Stimulated activated CD4-positive, alpha-beta T cell treated with anti-CD3 and anti-CD28 coated beads, Interleukin-2, amount 100 ng/mL, for 4 hours (primary cell): ENCODE results near the gene RDH16.

Experiments used
- DNase-seq: peaks from one replicate; pipeline ENCODE4 v3.0.0-alpha.2; 2020; ENCODE audit warnings: low read depth

The RDH16 gene

GRCh38 chr12:56957229-56958052, at the start of gene RDH16:
TSS of gene RDH16 (minus strand) at chr12:56957608. CDS start at chr12:56957462, 146 bp downstream.
- DNase-seq, result no peak

GRCh38 chr12:57006809-57007475, 49.5 kb upstream of the RDH16 start:
- peak; percentile 36 for DNase-seq

- DNase-seq, result peak; percentile 27
Measured at GRCh38 chr12:57005980-57006808, 48.8 kb upstream of the RDH16 start, which contains the start of gene ZBTB39. TSS of gene ZBTB39 (minus strand) at chr12:57006546. CDS start at chr12:57004917, 1,629 bp downstream.

GRCh38 chr12:57004651-57005050, 47.2 kb upstream of the RDH16 start:
- DNase-seq, result no peak

GRCh38 chr12:57003395-57003794, 46.0 kb upstream of the RDH16 start:
- DNase-seq, result no peak

GRCh38 chr12:57001448-57001906, 44.1 kb upstream of the RDH16 start:
- DNase-seq, result peak; percentile 76

GRCh38 chr12:57000393-57000792, 43.0 kb upstream of the RDH16 start:
- DNase-seq, result no peak

GRCh38 chr12:56999456-56999855, 42.0 kb upstream of the RDH16 start:
- DNase-seq, result no peak

- DNase-seq, result no peak
Measured at GRCh38 chr12:56998981-56999380, 41.6 kb upstream of the RDH16 start.

- no peak for DNase-seq
Measured at GRCh38 chr12:56998316-56998715, 40.9 kb upstream of the RDH16 start.

- no peak for DNase-seq
Measured at GRCh38 chr12:56996793-56997545, 39.6 kb upstream of the RDH16 start.

- DNase-seq, result no peak
Measured at GRCh38 chr12:56995930-56996496, 38.6 kb upstream of the RDH16 start.

- no peak for DNase-seq
Measured at GRCh38 chr12:56995201-56995929, 38.0 kb upstream of the RDH16 start.

- no peak for DNase-seq
Measured at GRCh38 chr12:56994231-56994746, 36.9 kb upstream of the RDH16 start.

GRCh38 chr12:56993346-56993745, 35.9 kb upstream of the RDH16 start:
- no peak for DNase-seq

- no peak for DNase-seq
Measured at GRCh38 chr12:56991319-56992246, 34.2 kb upstream of the RDH16 start.

GRCh38 chr12:56990648-56991318, 33.4 kb upstream of the RDH16 start:
- no peak for DNase-seq

GRCh38 chr12:56989861-56990610, 32.6 kb upstream of the RDH16 start:
- no peak for DNase-seq
